Measurements from ENCODE around the gene COMMD2. TPM values are rescaled to one million over a fixed set of nuclear protein-coding genes. Genes with fewer than 3 reads are reported as not detected.

Gene COMMD2
- polyA plus RNA-seq, 3 donors: 15.1 to 74.4 (median 73.5) TPM

DNA sequence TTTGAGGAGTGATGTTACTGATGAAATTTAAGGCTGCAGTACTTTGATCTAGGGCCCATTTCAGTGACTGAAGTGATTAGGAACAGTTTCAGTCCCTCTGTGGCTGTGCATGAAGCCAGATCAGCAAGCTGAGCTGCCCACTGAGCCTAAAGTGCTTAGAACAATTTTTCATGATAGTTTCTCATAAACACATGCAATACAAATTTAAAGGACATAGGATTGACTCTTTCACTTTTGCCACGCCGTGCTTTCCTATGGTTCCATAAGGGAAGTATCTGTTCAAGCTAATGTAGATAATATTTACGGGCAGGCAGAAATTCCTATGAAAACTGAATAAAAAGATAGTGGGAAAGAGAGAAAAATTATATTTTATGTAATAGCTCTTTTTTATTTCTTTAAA is 29.5 kb upstream of the COMMD2 start:
- TF ChIP-seq, protein P1, sequence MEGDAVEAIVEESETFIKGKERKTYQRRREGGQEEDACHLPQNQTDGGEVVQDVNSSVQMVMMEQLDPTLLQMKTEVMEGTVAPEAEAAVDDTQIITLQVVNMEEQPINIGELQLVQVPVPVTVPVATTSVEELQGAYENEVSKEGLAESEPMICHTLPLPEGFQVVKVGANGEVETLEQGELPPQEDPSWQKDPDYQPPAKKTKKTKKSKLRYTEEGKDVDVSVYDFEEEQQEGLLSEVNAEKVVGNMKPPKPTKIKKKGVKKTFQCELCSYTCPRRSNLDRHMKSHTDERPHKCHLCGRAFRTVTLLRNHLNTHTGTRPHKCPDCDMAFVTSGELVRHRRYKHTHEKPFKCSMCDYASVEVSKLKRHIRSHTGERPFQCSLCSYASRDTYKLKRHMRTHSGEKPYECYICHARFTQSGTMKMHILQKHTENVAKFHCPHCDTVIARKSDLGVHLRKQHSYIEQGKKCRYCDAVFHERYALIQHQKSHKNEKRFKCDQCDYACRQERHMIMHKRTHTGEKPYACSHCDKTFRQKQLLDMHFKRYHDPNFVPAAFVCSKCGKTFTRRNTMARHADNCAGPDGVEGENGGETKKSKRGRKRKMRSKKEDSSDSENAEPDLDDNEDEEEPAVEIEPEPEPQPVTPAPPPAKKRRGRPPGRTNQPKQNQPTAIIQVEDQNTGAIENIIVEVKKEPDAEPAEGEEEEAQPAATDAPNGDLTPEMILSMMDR (IDR thresholded peaks at IDR 0.05): no peak
- WGBS (ENCODE audit: insufficient coverage): no CpG with 5 or more reads among the region's 3 CpGs
- Histone ChIP-seq H3K4me1 (ENCODE audit: control insufficient read depth in 1 of 2, insufficient read depth in 2 of 2, low read length in 2 of 2) (peaks cover 44 to 52% of the 10 kb centered on the region in 2 donors), H3K36me3 (replicated peaks in 1 of 2; ENCODE audit: control insufficient read depth in 1 of 2, insufficient read depth in 2 of 2, low read length in 2 of 2) (no peaks in the 10 kb centered on the region), H2AFZ (ENCODE audit: insufficient read depth, low read depth, low read length, poor library complexity, severe bottlenecking) (no peak overlapping the region), H3K27ac (ENCODE audit: low read depth in 1 of 2, low read length in 2 of 2) (peak overlapping the region; percentile 70 to 85), H3K4me2 (replicated peaks; ENCODE audit: extremely low read depth, low read length, poor library complexity, severe bottlenecking) (peak overlapping the region; percentile 64), H3K27me3 (ENCODE audit: control insufficient read depth in 2 of 2, insufficient read depth in 2 of 2, low read length in 2 of 2) (no peaks in the 10 kb centered on the region), H3K9ac (ENCODE audit: insufficient read depth, low read length, poor library complexity, severe bottlenecking) (no peak overlapping the region), H3K79me2 (ENCODE audit: insufficient read depth, low read length) (no peaks in the 10 kb centered on the region), H4K20me1 (ENCODE audit: insufficient read depth, low read length) (no peaks in the 10 kb centered on the region), H3K4me3 (replicated peaks in 1 of 3; ENCODE audit: low read depth in 2 of 3, low read length in 3 of 3) (peak overlapping the region in 2 of 3 experiments; percentile 16 to 58), H3K9me3 (replicated peaks in 1 of 2; ENCODE audit: control insufficient read depth in 1 of 2, insufficient read depth in 1 of 2, low read length in 2 of 2) (no peaks in the 10 kb centered on the region)
- peaks cover 44% of the 10 kb centered on the region for H3K4me1 Mint-ChIP-seq
- H3K4me3 Mint-ChIP-seq: peak overlapping the region; percentile 50 to 63
- peak overlapping the region; percentile 85 to 95 (median 94) for H3K27ac Mint-ChIP-seq
- no peak for DNase-seq
- intact Hi-C loops (cut with micrococcal nuclease): no loop called here
- H3K27me3 Mint-ChIP-seq (ENCODE audit: low read depth in 3 of 3): peaks cover 0 to 2% (median 0%) of the 10 kb centered on the region in 3 donors
- H3K9me3 Mint-ChIP-seq: peaks cover 0 to 2% (median 0%) of the 10 kb centered on the region in 7 donors
- no peaks in the 10 kb centered on the region for H3K36me3 Mint-ChIP-seq

DNA sequence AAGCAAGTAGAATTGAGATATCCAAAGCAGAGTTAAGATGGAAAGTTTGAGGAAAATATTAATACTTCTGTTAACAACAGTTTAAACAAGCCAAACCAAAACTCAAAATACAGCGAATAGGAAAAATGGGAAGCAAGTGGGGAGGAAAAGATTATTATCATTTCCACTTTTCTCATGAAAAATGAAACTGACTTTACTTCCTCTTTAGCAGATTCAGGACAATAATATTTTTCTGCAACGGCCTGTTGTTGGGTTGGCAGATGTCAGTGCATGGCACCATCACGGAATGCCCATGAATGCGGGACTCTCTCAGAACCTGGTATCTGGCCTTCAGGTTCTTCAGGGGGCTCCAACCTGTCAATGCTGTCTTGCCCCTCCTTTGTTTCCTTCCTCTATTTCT is 28.9 kb upstream of the COMMD2 start:
- Histone ChIP-seq H3K9me3 (replicated peaks in 1 of 2; ENCODE audit: control insufficient read depth in 1 of 2, insufficient read depth in 1 of 2, low read length in 2 of 2) (no peaks in the 10 kb centered on the region), H3K79me2 (ENCODE audit: insufficient read depth, low read length) (no peaks in the 10 kb centered on the region), H3K4me3 (replicated peaks in 1 of 3; ENCODE audit: low read depth in 2 of 3, low read length in 3 of 3) (peak overlapping the region in 2 of 3 experiments; percentile 16 to 58), H3K27ac (ENCODE audit: low read depth in 1 of 2, low read length in 2 of 2) (peak overlapping the region; percentile 70 to 85), H3K4me1 (ENCODE audit: control insufficient read depth in 1 of 2, insufficient read depth in 2 of 2, low read length in 2 of 2) (peaks cover 44 to 52% of the 10 kb centered on the region in 2 donors), H3K9ac (ENCODE audit: insufficient read depth, low read length, poor library complexity, severe bottlenecking) (no peak overlapping the region), H3K27me3 (ENCODE audit: control insufficient read depth in 2 of 2, insufficient read depth in 2 of 2, low read length in 2 of 2) (no peaks in the 10 kb centered on the region), H3K4me2 (replicated peaks; ENCODE audit: extremely low read depth, low read length, poor library complexity, severe bottlenecking) (peak overlapping the region; percentile 64), H4K20me1 (ENCODE audit: insufficient read depth, low read length) (no peaks in the 10 kb centered on the region), H2AFZ (ENCODE audit: insufficient read depth, low read depth, low read length, poor library complexity, severe bottlenecking) (no peak overlapping the region), H3K36me3 (replicated peaks in 1 of 2; ENCODE audit: control insufficient read depth in 1 of 2, insufficient read depth in 2 of 2, low read length in 2 of 2) (no peaks in the 10 kb centered on the region)
- peaks cover 0 to 2% (median 0%) of the 10 kb centered on the region in 7 donors for H3K9me3 Mint-ChIP-seq
- peaks cover 0 to 2% (median 0%) of the 10 kb centered on the region in 3 donors for H3K27me3 Mint-ChIP-seq (ENCODE audit: low read depth in 3 of 3)
- intact Hi-C loops (cut with micrococcal nuclease): no loop called here
- TF ChIP-seq, protein P1 (IDR thresholded peaks at IDR 0.05): no peak
- H3K36me3 Mint-ChIP-seq: no peaks in the 10 kb centered on the region
- DNase-seq: peak; percentile 41 to 81 (median 71)
- H3K27ac Mint-ChIP-seq: peak overlapping the region; percentile 86 to 96 (median 94)
- H3K4me3 Mint-ChIP-seq: peak overlapping the region; percentile 63 to 76
- 6% methylated on average over 2 of the region's 4 CpGs for WGBS (ENCODE audit: insufficient coverage)
- peaks cover 44% of the 10 kb centered on the region for H3K4me1 Mint-ChIP-seq

All from CD14-positive monocyte (primary cell).